Neuronal stem cell (in vitro differentiated cells): ENCODE measurements around the gene RFPL4AL1.
A peak's percentile ranks its signal among the peaks of the same experiment; 100 is the strongest.

Experiments
- DNase-seq: peaks from one replicate; pipeline ENCODE4 v3.0.0-alpha.2; 2013; ENCODE audit warnings: low spot score
- H2AFZ ChIP-seq: one replicate; pipeline ENCODE4 v1.6.1; 2013; ENCODE audit warnings: mild to moderate bottlenecking, low read length, inconsistent platforms
- H2AK5ac ChIP-seq: 2 replicates; pipeline ENCODE4 v1.6.1; 2013; ENCODE audit warnings: low read depth, mild to moderate bottlenecking, inconsistent platforms, low read length, moderate library complexity, mixed read lengths
- H2BK120ac ChIP-seq: 2 replicates; pipeline ENCODE4 v1.6.1; 2013; ENCODE audit warnings: low read depth, mild to moderate bottlenecking, inconsistent platforms, low read length, moderate library complexity, mixed read lengths
- H2BK12ac ChIP-seq: one replicate; pipeline ENCODE4 v1.6.1; 2013; ENCODE audit warnings: low read length, inconsistent platforms
- H2BK15ac ChIP-seq: 2 replicates; pipeline ENCODE4 v1.6.1; 2013; ENCODE audit warnings: mild to moderate bottlenecking, low read length, inconsistent platforms, mixed read lengths
- H2BK5ac ChIP-seq: one replicate; pipeline ENCODE4 v1.6.1; 2013; ENCODE audit warnings: inconsistent platforms, mild to moderate bottlenecking, low read length, moderate library complexity
- H3K14ac ChIP-seq: one replicate; pipeline ENCODE4 v1.6.1; 2013; ENCODE audit warnings: low read length, inconsistent platforms
- H3K18ac ChIP-seq: 2 replicates; pipeline ENCODE4 v1.6.1; 2013; ENCODE audit warnings: low read length, inconsistent platforms
- H3K23ac ChIP-seq: 2 replicates; pipeline ENCODE4 v1.6.1; 2013; ENCODE audit warnings: low read depth, mild to moderate bottlenecking, mixed read lengths, low read length, inconsistent platforms; ENCODE audit not compliant: poor library complexity
- H3K27ac ChIP-seq: replicated peaks from 3 replicates; pipeline ENCODE4 v1.5.1; 2013; ENCODE audit warnings: low read length, inconsistent platforms
- H3K27me3 ChIP-seq, 3 experiments: 2 replicates each; pipeline ENCODE4 v1.6.1; 2013; ENCODE audit warnings: low read length in 3 of 3, mild to moderate bottlenecking in 2 of 3, inconsistent platforms in 1 of 3, low read depth in 1 of 3, mixed read lengths in 1 of 3, moderate library complexity in 1 of 3; ENCODE audit not compliant: control insufficient read depth in 3 of 3, insufficient read depth in 3 of 3
- H3K36me3 ChIP-seq, 2 donors: replicated peaks in 1 of 2; 2 replicates each; pipeline ENCODE4 v1.6.1; 2013; ENCODE audit warnings: low read length in 2 of 2; ENCODE audit not compliant: control insufficient read depth in 2 of 2, insufficient read depth in 2 of 2
- H3K4ac ChIP-seq: 2 replicates; pipeline ENCODE4 v1.6.1; 2013; ENCODE audit warnings: inconsistent platforms, mild to moderate bottlenecking, low read length, moderate library complexity
- H3K4me1 ChIP-seq, 2 donors: 1 replicate in 1 of 2; 2 replicates in 1 of 2; pipeline ENCODE4 v1.6.1; 2013; ENCODE audit warnings: low read length in 2 of 2, low read depth in 1 of 2; ENCODE audit not compliant: control insufficient read depth in 2 of 2, insufficient read depth in 1 of 2
- H3K4me2 ChIP-seq: one replicate; pipeline ENCODE4 v1.6.1; 2013; ENCODE audit warnings: mild to moderate bottlenecking, low read length, inconsistent platforms; ENCODE audit not compliant: insufficient read depth, poor library complexity, severe bottlenecking
- H3K4me3 ChIP-seq, 2 donors: 2 replicates each; pipeline ENCODE4 v1.5.1; 2013; ENCODE audit warnings: low read length in 2 of 2, mild to moderate bottlenecking in 2 of 2, inconsistent platforms in 1 of 2, moderate library complexity in 1 of 2
- H3K79me1 ChIP-seq: one replicate; pipeline ENCODE4 v1.6.1; 2013; ENCODE audit warnings: low read depth, mild to moderate bottlenecking, inconsistent platforms, low read length, moderate library complexity
- H3K9ac ChIP-seq: one replicate; pipeline ENCODE4 v1.6.1; 2013; ENCODE audit warnings: mild to moderate bottlenecking, low read depth, low read length, inconsistent platforms; ENCODE audit not compliant: poor library complexity
- H3K9me3 ChIP-seq, 2 donors: replicated peaks in 1 of 2; 2 replicates each; pipeline versions ENCODE3 to v1.6.1; 2013; ENCODE audit warnings: low read length in 2 of 2, mild to moderate bottlenecking in 2 of 2, inconsistent platforms in 1 of 2, low read depth in 1 of 2, mixed read lengths in 1 of 2, moderate library complexity in 1 of 2; ENCODE audit not compliant: control insufficient read depth in 2 of 2, insufficient read depth in 1 of 2
- H4K8ac ChIP-seq: one replicate; pipeline ENCODE4 v1.6.1; 2013; ENCODE audit warnings: low read depth, mild to moderate bottlenecking, inconsistent platforms, low read length, moderate library complexity
- H4K91ac ChIP-seq: one replicate; pipeline ENCODE4 v1.6.1; 2013; ENCODE audit warnings: low read length, low read depth, mild to moderate bottlenecking, inconsistent platforms; ENCODE audit not compliant: poor library complexity
- WGBS, 2 donors: extraction: QIAGEN DNeasy Blood & Tissue Kit; methylation state at CpG; one replicate each; pipeline ENCODE4 v1.1.7; 2013; ENCODE audit warnings: missing lambda C conversion rate in 2 of 2, mixed read lengths in 1 of 2; ENCODE audit not compliant: insufficient read length in 2 of 2, insufficient replicate concordance in 1 of 2; ENCODE audit errors: extremely low coverage in 2 of 2; 5-methylcytosine and 5-hydroxymethylcytosine counted together

The RFPL4AL1 gene

GRCh38 chr19:55801416-55801815 is 32.5 kb downstream of the RFPL4AL1 start:
- H3K14ac ChIP-seq, result no peak overlapping the region
- H3K27ac ChIP-seq, result no peak overlapping the region
- H2AFZ ChIP-seq, result no peak overlapping the region
- H3K4ac ChIP-seq, result no peak overlapping the region
- no peak overlapping the region for H3K4me3 ChIP-seq
- no peak overlapping the region for H2AK5ac ChIP-seq
- no peak for DNase-seq
- H3K36me3 ChIP-seq, result no peaks in the 10 kb centered on the region
- no peaks in the 10 kb centered on the region for H3K4me1 ChIP-seq
- H4K91ac ChIP-seq, result no peak overlapping the region
- H3K23ac ChIP-seq, result no peak overlapping the region
- H3K79me1 ChIP-seq, result no peaks in the 10 kb centered on the region
- peaks cover 0 to 23% of the 10 kb centered on the region in 2 donors for H3K9me3 ChIP-seq
- no peak overlapping the region for H2BK15ac ChIP-seq
- no peak overlapping the region for H3K18ac ChIP-seq
- no peak overlapping the region for H2BK5ac ChIP-seq
- WGBS, 2 donors, result no CpG with 5 or more reads among the region's 7 CpGs
- no peak overlapping the region for H3K9ac ChIP-seq
- no peak overlapping the region for H2BK12ac ChIP-seq
- no peak overlapping the region for H3K4me2 ChIP-seq
- H3K27me3 ChIP-seq, result peaks cover 0 to 3% (median 0%) of the 10 kb centered on the region in 3 experiments
- no peak overlapping the region for H4K8ac ChIP-seq
- no peak overlapping the region for H2BK120ac ChIP-seq

DNA sequence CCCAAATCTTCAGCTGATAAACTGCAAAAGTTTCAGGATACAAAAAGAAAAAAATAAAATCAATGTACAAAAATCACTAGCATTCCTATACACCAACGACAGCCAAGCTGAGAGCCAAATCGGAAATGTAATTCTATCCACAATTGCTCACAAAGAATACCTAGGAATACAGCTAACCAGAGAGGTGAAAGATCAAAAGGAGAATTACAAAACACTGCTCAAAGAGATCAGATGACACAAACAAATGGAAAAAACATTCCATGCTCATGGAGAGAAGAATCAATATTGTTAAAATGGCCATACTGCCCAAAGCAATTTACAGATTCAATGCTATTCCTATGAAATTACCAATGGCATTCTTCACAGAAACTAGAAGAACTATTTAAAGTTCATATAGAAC is 33.4 kb downstream of the RFPL4AL1 start:
- H2BK5ac ChIP-seq, result no peak overlapping the region
- H3K36me3 ChIP-seq, result no peaks in the 10 kb centered on the region
- no peak overlapping the region for H3K18ac ChIP-seq
- no peaks in the 10 kb centered on the region for H3K4me1 ChIP-seq
- H3K9ac ChIP-seq, result no peak overlapping the region
- H2AFZ ChIP-seq, result no peak overlapping the region
- H3K4me3 ChIP-seq, result no peak overlapping the region
- no peak overlapping the region for H2BK120ac ChIP-seq
- H2BK15ac ChIP-seq, result no peak overlapping the region
- H2BK12ac ChIP-seq, result no peak overlapping the region
- peaks cover 0 to 5% (median 0%) of the 10 kb centered on the region in 3 experiments for H3K27me3 ChIP-seq
- H3K9me3 ChIP-seq, result peaks cover 0 to 27% of the 10 kb centered on the region in 2 donors
- no peak overlapping the region for H3K4me2 ChIP-seq
- H3K23ac ChIP-seq, result no peak overlapping the region
- H3K14ac ChIP-seq, result no peak overlapping the region
- no peak overlapping the region for H4K91ac ChIP-seq
- no peak for DNase-seq
- WGBS, 2 donors, result no CpG with 5 or more reads among the region's 2 CpGs
- H3K4ac ChIP-seq, result no peak overlapping the region
- no peaks in the 10 kb centered on the region for H3K79me1 ChIP-seq
- no peak overlapping the region for H3K27ac ChIP-seq
- H2AK5ac ChIP-seq, result no peak overlapping the region
- no peak overlapping the region for H4K8ac ChIP-seq

- Histone ChIP-seq H2AK5ac (no peak overlapping the region), H2BK12ac (no peak overlapping the region), H3K79me1 (no peaks in the 10 kb centered on the region), H3K9me3 (peaks cover 0 to 36% of the 10 kb centered on the region in 2 donors), H3K36me3 (no peaks in the 10 kb centered on the region), H3K9ac (no peak overlapping the region), H3K14ac (no peak overlapping the region), H3K18ac (no peak overlapping the region), H3K27ac (no peak overlapping the region), H4K91ac (no peak overlapping the region), H3K4me3 (no peak overlapping the region), H2BK15ac (no peak overlapping the region), H4K8ac (no peak overlapping the region), H3K4me1 (no peaks in the 10 kb centered on the region), H2AFZ (peak overlapping the region; percentile 78), H3K27me3 (peaks cover 0 to 5% (median 2%) of the 10 kb centered on the region in 3 experiments), H3K4ac (no peak overlapping the region), H3K4me2 (no peak overlapping the region), H2BK120ac (no peak overlapping the region), H3K23ac (no peak overlapping the region), H2BK5ac (no peak overlapping the region)
- DNase-seq, result no peak
- no CpG with 5 or more reads among the region's 20 CpGs for WGBS, 2 donors
Observed at GRCh38 chr19:55809381-55810058, 40.6 kb downstream of the RFPL4AL1 start.

GRCh38 chr19:55811340-55811739 is 42.4 kb downstream of the RFPL4AL1 start:
- Histone ChIP-seq H3K4me2 (no peak overlapping the region), H2AFZ (no peak overlapping the region), H3K4me3 (no peak overlapping the region), H3K4ac (no peak overlapping the region), H3K23ac (no peak overlapping the region), H3K18ac (no peak overlapping the region), H3K9me3 (peaks cover 0 to 30% of the 10 kb centered on the region in 2 donors), H3K36me3 (no peaks in the 10 kb centered on the region), H3K27ac (no peak overlapping the region), H3K79me1 (no peaks in the 10 kb centered on the region), H2BK5ac (no peak overlapping the region), H2BK15ac (no peak overlapping the region), H2BK120ac (no peak overlapping the region), H2BK12ac (no peak overlapping the region), H2AK5ac (no peak overlapping the region), H4K91ac (no peak overlapping the region), H3K27me3 (peaks cover 0 to 3% (median 2%) of the 10 kb centered on the region in 3 experiments), H3K4me1 (no peaks in the 10 kb centered on the region), H3K14ac (no peak overlapping the region), H4K8ac (no peak overlapping the region), H3K9ac (no peak overlapping the region)
- WGBS, 2 donors, result no CpG with 5 or more reads among the region's 3 CpGs
- DNase-seq, result no peak
